ENCODE measurements around the gene PLPP1.

PLPP1 gene

DNA sequence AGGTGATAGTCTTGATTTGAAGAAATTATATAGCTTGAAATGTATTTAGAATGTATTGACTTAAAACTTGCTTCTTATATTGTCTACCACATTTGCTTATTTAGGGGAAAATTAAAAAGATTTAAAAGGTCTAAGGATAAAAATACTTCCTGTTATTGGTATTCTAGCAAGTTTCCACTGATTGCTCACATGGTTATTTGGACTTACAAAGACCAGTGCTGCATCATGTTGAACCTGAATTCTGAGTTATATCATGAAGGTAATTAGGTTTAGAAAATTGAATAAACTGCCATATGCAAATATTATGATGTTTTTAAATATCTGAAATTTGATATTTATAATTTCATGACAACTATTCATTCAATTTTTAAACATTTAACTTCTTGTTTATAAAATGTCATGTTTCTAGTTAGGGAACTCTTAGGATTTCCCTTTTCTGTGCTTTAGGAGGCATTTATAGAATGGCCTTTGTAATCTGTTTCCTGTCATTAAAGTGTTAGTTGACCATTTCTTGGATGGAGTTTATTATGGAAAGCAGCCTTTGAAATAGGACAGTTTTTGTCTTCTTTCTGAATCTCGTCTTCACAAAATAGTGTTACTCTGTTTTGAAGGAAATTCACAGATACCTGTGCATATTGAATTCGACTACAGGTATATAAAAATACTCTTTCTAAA lies 141.1 kb downstream of the PLPP1 start:
- DNase-seq: no peak

DNA sequence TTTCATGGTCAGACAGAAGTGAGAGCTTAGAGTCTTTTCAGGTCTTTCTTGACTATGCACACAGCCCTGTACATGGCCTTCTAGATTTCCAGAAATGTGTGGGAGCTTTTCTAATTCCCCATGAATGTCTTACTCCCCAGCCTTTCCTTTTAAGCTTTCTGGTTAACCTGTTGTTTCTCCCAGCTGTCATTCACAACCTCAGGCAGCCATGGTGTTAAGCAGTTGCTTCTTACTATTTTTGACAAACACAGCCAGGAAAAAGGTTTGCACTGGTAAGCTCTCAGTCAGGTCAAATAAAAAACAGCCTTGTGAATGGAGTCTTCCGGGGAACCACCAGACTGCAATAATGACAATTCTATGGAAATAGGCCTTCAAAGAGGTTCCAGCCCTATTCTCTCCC lies 142.1 kb downstream of the PLPP1 start:
- DNase-seq: no peak

DNA sequence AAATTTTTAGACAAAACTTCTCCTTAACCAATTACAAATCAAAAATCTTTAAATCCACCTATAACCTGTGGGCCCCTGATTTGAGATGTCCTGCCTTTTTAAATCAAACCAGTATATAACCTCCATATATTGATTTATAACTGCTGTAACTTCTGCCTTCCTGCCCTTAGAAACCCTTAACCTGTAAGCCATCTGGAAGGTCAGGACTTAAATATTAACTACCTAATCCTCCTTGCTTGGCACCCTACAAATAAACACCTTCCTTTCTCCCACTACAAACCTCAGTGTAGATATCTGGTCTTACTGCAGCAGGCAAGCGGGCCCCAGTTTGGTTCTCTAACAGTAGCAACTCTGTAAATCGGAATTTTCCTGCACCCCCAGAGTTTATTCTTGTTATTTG lies 143.1 kb downstream of the PLPP1 start:
- no peak for DNase-seq

DNA sequence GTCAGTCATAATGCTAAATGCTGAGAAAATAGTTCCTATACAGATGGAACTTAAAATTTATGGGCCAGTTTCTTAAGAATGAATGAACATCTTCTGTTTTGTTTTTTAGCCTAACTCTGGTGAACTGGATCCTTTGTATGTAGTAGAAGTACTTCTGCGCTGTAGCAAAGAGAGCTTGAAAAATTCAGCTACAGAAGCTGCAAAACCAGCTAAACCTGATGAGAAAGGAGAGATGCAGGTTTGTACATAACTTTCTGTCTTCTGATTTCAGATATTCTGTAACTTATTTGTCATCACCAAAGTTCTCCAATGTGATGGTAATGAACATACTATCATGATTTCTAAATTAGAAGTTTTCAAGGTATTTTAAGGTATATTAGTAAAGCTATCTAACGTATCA lies 146.9 kb downstream of the PLPP1 start:
- no peak for DNase-seq

DNA sequence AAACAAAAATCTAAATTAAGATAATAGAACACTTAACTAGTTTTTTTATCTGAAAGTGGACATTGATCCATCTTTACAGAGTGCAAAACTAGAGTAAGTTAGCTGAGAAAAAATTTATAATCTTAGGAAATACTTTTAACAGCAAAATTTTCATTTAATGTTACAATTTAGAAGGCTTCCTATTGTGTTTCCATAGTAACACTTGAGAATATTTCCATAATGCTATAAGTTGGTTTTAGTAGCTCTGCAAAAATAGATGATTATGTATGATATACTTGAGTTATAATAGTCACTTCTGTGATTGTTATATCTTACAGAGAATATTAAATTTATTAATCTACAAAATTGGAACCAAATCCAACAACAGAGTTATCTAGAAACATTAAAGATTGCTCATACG lies 148.4 kb downstream of the PLPP1 start:
- no peak for DNase-seq

DNA sequence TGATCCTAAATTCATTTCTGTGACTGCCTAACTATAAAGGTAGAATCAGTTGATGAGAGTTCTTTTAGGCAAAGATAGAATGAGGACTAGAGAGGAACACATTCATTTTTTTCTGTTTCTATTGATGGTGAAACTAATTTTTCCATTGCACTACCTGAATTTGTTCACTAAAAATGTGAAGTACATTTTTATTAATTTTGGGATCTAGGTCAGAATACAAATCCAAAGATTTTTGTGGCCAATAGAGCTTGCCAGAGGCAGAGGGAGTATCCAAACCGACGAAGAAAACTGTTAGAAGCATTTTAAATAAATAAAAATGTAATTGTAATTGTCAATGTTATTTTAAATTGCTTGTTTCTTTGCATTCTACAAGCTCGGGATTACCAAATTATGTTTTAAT lies 148.9 kb downstream of the PLPP1 start:
- no peak for DNase-seq

DNA sequence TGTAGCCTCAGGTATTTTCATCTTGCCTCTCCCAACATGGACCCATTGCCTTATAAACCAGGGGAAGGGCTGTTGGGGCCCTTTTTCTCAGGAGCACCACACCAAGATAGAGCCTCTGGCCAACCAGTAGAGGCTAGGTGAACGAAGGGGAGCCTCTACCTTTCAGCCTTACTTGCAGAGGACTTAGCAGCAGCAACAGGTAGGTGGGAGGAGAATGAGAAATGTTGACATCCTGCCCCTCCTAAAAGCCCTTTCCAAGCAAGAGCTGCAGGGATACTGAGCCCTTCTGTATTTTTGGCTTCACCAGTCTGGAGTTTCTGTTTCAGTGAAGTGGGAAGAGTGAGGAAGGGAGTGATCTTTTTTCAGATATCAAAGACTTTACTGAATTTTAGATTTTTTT lies 149.5 kb downstream of the PLPP1 start:
- no peak for DNase-seq

DNA sequence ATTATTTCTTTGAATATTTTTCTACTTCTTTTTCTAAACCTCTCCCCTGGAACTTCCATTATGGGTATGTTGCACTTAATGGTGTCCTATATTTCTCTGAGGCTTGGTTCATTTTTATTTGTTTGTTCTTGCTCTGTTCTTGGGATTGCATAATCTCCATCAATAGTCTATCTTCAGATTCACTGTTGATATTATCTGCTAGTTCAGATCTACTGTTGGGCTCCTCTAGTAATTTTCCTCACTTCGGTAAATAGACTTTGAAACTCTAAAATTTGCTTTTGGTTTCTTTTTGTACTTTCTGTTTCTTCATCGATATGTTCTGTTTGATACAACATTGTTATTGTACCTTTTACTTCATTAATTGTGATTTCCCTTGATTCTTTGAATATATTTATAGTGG lies 150.7 kb downstream of the PLPP1 start:
- DNase-seq: no peak

DNA sequence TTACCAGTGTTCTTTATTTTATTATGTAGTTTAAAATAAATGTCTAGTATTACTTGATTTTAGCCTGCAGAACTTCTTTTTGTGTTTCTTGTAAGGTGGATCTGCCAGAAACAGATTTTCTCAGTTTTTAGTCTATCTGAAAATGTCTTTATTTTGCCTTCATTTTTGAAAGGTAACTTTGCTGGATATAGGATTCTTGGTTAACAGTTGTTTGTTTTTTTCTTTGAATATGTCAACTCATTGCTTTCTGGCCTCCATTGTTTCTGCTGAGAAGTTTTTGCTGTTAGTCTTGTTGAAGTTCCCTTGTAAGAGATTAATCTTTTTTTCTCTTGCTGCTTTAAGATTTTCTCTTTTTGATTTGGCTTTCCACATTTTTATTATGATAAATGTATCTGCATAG lies 151.5 kb downstream of the PLPP1 start:
- DNase-seq: no peak

DNA sequence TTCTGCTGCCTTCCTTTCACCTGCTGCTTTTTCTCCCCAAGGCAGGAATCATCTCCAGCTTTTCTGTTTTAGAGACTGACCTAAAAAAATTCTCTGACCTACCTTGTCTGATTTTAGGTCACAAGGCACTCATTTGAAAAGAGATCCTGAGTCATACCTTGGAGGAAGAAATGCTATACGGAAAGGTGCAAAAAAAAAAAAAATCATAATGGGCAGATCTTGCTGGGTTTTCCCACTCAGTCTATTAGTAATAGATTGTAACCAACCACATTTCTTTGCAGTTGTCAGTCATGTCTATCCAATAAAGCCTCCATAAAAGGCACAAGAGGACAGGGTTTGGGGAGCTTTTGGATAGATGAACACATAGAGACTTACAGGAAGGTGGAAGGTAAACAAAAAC lies 157.0 kb downstream of the PLPP1 start:
- DNase-seq: no peak

All from CD4-positive, alpha-beta T cell treated with Interleukin-4 for 1 hour (primary cell).